ENCODE data around the gene MTA1. TPM values are rescaled to one million over a fixed set of nuclear protein-coding genes. Genes with fewer than 3 reads are reported as not detected.
A peak's percentile ranks its signal among the peaks of the same experiment; 100 is the strongest.

Gene MTA1
- 10 to 100 TPM; 28.4 to 98.9 (median 51.9) TPM for polyA plus RNA-seq
- long read RNA-seq, donor 1 = 0 reads
- long read RNA-seq, donor 2, partial matches to known transcripts = 0 of 3 reads
- long read RNA-seq, donor 2, other reads (novel, unspliced or antisense) = 0 of 3 reads
- long read RNA-seq, donor 3, partial matches to known transcripts = 7 of 13 reads
- long read RNA-seq, donor 3, other reads (novel, unspliced or antisense) = 0 of 13 reads
- long read RNA-seq, donor 4 = 0 reads
- long read RNA-seq, donor 5, partial matches to known transcripts = 0 of 5 reads
- long read RNA-seq, donor 5, other reads (novel, unspliced or antisense) = 0 of 5 reads
- long read RNA-seq, donor 6, partial matches to known transcripts = 5 of 7 reads
- long read RNA-seq, donor 6, other reads (novel, unspliced or antisense) = 0 of 7 reads
- long read RNA-seq, donor 7 = 0 reads
- long read RNA-seq, donor 8, partial matches to known transcripts = 0 of 3 reads
- long read RNA-seq, donor 8, other reads (novel, unspliced or antisense) = 0 of 3 reads
- long read RNA-seq, donor 9, partial matches to known transcripts = 0 of 2 reads
- long read RNA-seq, donor 9, other reads (novel, unspliced or antisense) = 0 of 2 reads
- long read RNA-seq, donor 10, transcript MTA1-212 (2 exons, 700 nt) = minor isoform, 5 of 21 reads
- long read RNA-seq, donor 10, transcript MTA1-211 (3 exons, 842 nt) = major isoform, 6 of 21 reads
- long read RNA-seq, donor 10, partial matches to known transcripts = 7 of 21 reads
- long read RNA-seq, donor 10, other reads (novel, unspliced or antisense) = 0 of 21 reads

DNA sequence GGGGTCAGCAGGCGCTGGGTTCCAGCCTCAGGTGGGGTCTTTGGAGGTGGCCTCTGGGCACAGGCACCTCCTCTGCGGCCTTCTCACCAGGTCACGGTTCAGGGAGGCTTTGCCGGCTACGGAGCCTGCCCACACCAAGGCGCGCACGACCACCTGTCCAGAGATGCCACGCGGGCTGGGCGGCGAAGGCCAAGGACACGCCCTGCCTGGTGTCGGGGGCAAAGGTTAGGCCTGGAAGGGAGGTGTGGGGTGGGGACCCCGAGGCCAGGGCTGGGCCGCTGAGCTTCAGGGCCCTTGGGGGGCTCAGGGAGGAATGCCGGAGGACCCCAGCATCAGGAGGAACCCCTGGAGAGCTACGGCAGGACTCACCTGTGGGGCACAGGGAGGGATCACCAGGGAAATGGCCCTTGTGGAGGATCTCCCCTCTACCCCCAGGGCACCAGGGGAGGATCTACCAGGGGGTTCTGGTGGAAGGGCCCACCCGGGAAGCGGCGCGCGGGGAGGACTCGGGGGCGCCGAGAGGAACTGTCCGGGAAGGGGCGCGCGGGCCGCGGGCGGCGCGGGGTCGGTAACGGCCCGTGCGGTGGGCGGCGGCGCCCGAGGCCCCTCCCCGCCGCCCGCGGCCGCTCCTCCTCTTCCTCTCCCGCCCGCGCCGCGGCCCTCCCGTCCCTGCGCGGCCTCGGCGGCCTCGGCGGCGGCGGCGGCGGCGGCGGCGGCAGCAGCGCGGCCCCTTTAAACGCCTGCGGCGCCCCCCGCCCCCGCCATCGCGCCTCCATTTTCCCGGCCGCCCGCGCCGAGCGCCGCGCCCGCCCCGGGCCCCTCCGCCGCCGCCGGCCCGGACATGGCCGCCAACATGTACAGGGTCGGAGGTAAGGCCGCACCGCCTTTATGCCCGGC lies at the start of gene MTA1:
Gene MTA1 (plus strand): TSS at position 633 of the 897 bp plus-strand sequence. CDS start 209 bp downstream, at position 842.
- DNase-seq (peak; percentile 56 to 65), FAIRE-seq (no peak)
- WGBS, 3 donors = 4% methylated on average over 33 to 96 of the region's 96 CpGs
- Histone ChIP-seq H3K27me3 (ENCODE audit: control insufficient read depth in 3 of 3, insufficient read depth in 3 of 3, low read length in 3 of 3) (peaks cover 0 to 2% (median 0%) of the 10 kb centered on the region in 3 donors), H3K27ac (ENCODE audit: low read depth in 1 of 3, low read length in 2 of 3) (peak within 1 kb of the TSS; percentile 42 to 65 (median 63)), H3K36me3 (ENCODE audit: control insufficient read depth in 3 of 3, insufficient read depth in 2 of 3, low read depth in 1 of 3, low read length in 3 of 3) (peaks cover 0 to 18% (median 0%) of the 10 kb centered on the region in 3 donors), H3K4me3 (ENCODE audit: low read depth in 1 of 3, low read length in 3 of 3) (peak within 1 kb of the TSS; percentile 71 to 91 (median 74)), H3K9me3 (ENCODE audit: control insufficient read depth in 2 of 2, insufficient read depth in 1 of 2, low read depth in 1 of 2, low read length in 1 of 2) (no peaks in the 10 kb centered on the region), H3K4me1 (ENCODE audit: control insufficient read depth in 3 of 3, insufficient read depth in 2 of 3, low read depth in 1 of 3, low read length in 2 of 3) (peaks cover 0 to 28% (median 0%) of the 10 kb centered on the region in 3 donors)

DNA sequence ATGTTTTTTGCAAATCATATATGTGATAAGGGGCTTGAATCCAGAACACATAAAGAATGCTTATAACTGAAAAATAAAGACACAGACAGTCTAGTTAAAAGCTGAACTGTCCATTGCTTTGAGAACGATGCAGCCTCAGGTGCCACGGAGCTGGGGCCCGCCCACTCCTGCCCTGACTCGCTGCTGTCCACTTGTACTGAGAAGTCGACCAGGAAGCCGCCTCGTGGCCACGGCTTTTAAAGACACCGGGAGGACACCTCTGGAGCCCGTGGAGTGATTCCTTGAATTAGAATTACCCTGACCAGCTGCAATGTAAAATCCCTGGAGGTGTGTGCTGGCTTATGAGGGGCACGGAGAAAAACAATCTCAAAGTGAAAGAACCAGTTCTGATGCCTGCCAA lies 45.2 kb upstream of the MTA1 start:
- no peaks in the 10 kb centered on the region for H3K9me3 ChIP-seq (ENCODE audit: control insufficient read depth in 2 of 2, insufficient read depth in 1 of 2, low read depth in 1 of 2, low read length in 1 of 2)
- H3K27ac ChIP-seq (ENCODE audit: low read depth in 1 of 3, low read length in 2 of 3) = no peak overlapping the region
- no peak for FAIRE-seq
- WGBS, 3 donors = 79 to 89% (median 85%) methylated on average over 11 of the region's 11 CpGs
- no peaks in the 10 kb centered on the region for H3K4me1 ChIP-seq (ENCODE audit: control insufficient read depth in 3 of 3, insufficient read depth in 2 of 3, low read depth in 1 of 3, low read length in 2 of 3)
- DNase-seq = no peak
- no peak overlapping the region for H3K4me3 ChIP-seq (ENCODE audit: low read depth in 1 of 3, low read length in 3 of 3)
- no peaks in the 10 kb centered on the region for H3K27me3 ChIP-seq (ENCODE audit: control insufficient read depth in 3 of 3, insufficient read depth in 3 of 3, low read length in 3 of 3)
- peaks cover 2 to 27% (median 4%) of the 10 kb centered on the region in 3 donors for H3K36me3 ChIP-seq (ENCODE audit: control insufficient read depth in 3 of 3, insufficient read depth in 2 of 3, low read depth in 1 of 3, low read length in 3 of 3)

DNA sequence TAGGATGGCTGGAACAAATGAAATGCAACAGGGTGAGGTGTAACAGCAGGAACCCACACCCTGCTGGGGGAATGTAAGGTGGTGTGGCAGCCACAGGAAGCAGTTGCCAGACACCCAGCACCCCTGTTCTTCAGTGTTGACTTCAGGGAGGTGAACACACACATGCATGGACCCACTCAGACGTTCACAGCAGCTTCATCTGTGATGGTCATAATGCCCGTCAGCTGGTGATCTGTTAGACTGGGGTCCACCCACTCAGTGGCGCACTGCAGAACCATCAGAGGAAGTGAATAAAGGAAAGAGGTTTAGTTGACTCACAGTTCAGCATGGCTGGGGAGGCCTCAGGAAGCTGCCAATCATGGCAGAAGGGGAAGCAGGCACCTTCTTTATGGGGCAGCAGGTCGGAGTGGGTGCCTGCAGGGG lies 44.0 kb upstream of the MTA1 start:
- Histone ChIP-seq H3K36me3 (ENCODE audit: control insufficient read depth in 3 of 3, insufficient read depth in 2 of 3, low read depth in 1 of 3, low read length in 3 of 3) (peaks cover 0 to 28% (median 0%) of the 10 kb centered on the region in 3 donors), H3K27me3 (ENCODE audit: control insufficient read depth in 3 of 3, insufficient read depth in 3 of 3, low read length in 3 of 3) (no peaks in the 10 kb centered on the region), H3K27ac (ENCODE audit: low read depth in 1 of 3, low read length in 2 of 3) (no peak overlapping the region), H3K9me3 (ENCODE audit: control insufficient read depth in 2 of 2, insufficient read depth in 1 of 2, low read depth in 1 of 2, low read length in 1 of 2) (no peaks in the 10 kb centered on the region), H3K4me3 (ENCODE audit: low read depth in 1 of 3, low read length in 3 of 3) (no peak overlapping the region), H3K4me1 (ENCODE audit: control insufficient read depth in 3 of 3, insufficient read depth in 2 of 3, low read depth in 1 of 3, low read length in 2 of 3) (no peaks in the 10 kb centered on the region)
- FAIRE-seq (no peak), DNase-seq (no peak)
- 51 to 79% (median 56%) methylated on average over 4 of the region's 4 CpGs for WGBS, 3 donors

DNA sequence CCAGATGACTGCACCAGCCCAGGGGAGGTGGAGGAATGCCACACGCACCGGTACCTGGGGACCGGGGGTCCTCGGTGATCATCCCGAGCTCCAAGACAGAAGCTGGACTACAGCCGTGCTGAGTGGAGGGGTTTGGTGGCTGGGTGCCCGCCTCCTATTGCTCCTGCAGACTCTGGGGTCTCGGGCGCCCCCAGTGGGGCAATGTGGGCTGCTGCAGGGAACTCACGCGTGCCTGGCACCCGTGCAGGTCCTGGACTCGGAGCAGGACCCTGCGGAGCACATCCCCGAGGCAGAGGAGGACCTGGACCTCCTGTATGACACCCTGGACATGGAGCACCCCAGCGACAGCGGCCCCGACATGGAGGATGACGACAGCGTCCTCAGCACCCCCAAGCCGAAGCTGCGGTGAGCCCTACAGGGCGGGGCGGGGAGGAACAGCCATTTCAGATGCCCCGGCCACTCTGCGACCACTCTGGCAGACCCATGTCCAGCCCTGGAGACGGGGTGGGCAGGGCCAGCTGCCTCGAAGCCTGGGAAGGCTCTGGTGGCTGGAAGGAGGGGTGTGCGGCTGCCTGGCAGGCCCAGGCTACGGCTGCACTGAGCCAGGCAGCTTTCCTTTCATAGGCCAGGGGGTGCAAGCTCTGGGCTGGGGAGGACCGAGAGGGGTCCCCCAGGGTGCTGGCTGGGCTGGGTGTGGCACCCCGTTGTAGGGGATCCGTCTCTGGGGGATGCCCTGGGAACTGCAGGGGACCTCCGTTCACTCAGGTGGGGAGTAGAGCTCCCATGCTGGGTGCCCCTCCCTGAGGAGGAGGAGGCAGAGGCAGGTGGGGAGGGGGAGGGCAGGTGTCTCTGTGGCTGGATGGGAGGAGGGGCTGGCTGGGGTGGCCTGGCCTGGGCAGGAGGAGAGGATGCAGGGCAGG lies 42.8 kb upstream of the MTA1 start:
- no peaks in the 10 kb centered on the region for H3K27me3 ChIP-seq (ENCODE audit: control insufficient read depth in 3 of 3, insufficient read depth in 3 of 3, low read length in 3 of 3)
- 88 to 93% (median 89%) methylated on average over 31 to 34 of the region's 34 CpGs for WGBS, 3 donors
- no peaks in the 10 kb centered on the region for H3K4me1 ChIP-seq (ENCODE audit: control insufficient read depth in 3 of 3, insufficient read depth in 2 of 3, low read depth in 1 of 3, low read length in 2 of 3)
- H3K9me3 ChIP-seq (ENCODE audit: control insufficient read depth in 2 of 2, insufficient read depth in 1 of 2, low read depth in 1 of 2, low read length in 1 of 2) = no peaks in the 10 kb centered on the region
- no peak overlapping the region for H3K4me3 ChIP-seq (ENCODE audit: low read depth in 1 of 3, low read length in 3 of 3)
- no peak for DNase-seq
- FAIRE-seq = no peak
- peaks cover 0 to 27% (median 0%) of the 10 kb centered on the region in 3 donors for H3K36me3 ChIP-seq (ENCODE audit: control insufficient read depth in 3 of 3, insufficient read depth in 2 of 3, low read depth in 1 of 3, low read length in 3 of 3)
- no peak overlapping the region for H3K27ac ChIP-seq (ENCODE audit: low read depth in 1 of 3, low read length in 2 of 3)

DNA sequence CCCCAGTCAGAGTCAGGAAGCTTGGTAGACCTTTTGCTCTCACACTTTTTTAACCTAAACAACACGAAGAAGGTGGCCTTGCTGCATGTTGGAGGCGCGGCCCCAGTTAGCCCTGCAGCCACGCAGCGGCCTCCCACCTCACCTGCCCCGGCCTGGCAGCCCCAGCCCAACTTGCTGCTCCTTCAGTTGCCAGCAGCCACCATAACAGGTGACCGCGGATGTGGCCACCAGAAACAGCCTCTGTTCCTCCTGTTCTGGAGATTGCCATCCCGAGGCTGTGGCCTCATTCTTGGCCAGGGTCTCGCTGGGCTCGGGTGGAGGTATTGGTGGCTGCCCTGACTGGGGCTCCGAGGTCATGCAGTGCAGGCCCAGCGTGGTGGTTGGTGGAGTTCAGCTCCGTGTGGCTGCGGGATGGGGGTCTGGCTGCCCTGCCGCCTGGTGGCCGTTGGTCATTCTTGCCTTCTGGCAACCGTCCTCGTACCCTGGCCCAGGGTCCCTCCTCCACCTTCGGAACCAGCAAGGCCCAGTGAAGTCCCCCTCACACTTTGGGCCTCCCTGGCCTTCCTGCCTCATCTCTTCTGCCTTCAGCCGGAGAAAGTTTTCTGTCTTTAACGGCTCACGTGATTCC lies 42.0 kb upstream of the MTA1 start:
- DNase-seq = no peak
- Histone ChIP-seq H3K27ac (ENCODE audit: low read depth in 1 of 3, low read length in 2 of 3) (no peak overlapping the region), H3K4me1 (ENCODE audit: control insufficient read depth in 3 of 3, insufficient read depth in 2 of 3, low read depth in 1 of 3, low read length in 2 of 3) (no peaks in the 10 kb centered on the region), H3K36me3 (ENCODE audit: control insufficient read depth in 3 of 3, insufficient read depth in 2 of 3, low read depth in 1 of 3, low read length in 3 of 3) (peaks cover 0 to 33% (median 0%) of the 10 kb centered on the region in 3 donors), H3K4me3 (ENCODE audit: low read depth in 1 of 3, low read length in 3 of 3) (no peak overlapping the region), H3K27me3 (ENCODE audit: control insufficient read depth in 3 of 3, insufficient read depth in 3 of 3, low read length in 3 of 3) (no peaks in the 10 kb centered on the region), H3K9me3 (ENCODE audit: control insufficient read depth in 2 of 2, insufficient read depth in 1 of 2, low read depth in 1 of 2, low read length in 1 of 2) (no peaks in the 10 kb centered on the region)
- 91 to 95% (median 93%) methylated on average over 21 to 23 of the region's 23 CpGs for WGBS, 3 donors
- no peak for FAIRE-seq

DNA sequence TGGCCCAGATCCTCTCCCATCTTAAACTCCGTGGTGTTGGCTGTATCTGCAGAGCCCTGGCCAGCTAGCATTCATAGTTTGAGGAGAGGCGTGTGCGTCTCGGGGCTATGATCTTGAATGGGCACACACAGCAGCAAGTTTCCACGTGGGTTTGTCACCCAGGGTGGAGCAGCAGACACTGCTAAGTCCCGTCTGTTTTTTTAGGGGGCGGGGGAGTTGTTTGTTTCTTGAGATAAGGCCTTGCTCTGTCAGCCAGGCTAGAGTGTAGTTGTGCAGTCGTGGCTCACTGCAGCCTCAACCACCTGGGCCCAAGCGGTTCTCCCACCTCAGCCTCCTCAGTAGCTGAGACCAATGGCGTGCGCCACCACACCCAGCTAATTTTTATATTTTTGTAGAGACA lies 41.4 kb upstream of the MTA1 start:
- 72 to 86% (median 75%) methylated on average over 11 of the region's 11 CpGs for WGBS, 3 donors
- FAIRE-seq = no peak
- Histone ChIP-seq H3K4me3 (ENCODE audit: low read depth in 1 of 3, low read length in 3 of 3) (no peak overlapping the region), H3K36me3 (ENCODE audit: control insufficient read depth in 3 of 3, insufficient read depth in 2 of 3, low read depth in 1 of 3, low read length in 3 of 3) (peaks cover 0 to 38% (median 0%) of the 10 kb centered on the region in 3 donors), H3K27ac (ENCODE audit: low read depth in 1 of 3, low read length in 2 of 3) (no peak overlapping the region), H3K9me3 (ENCODE audit: control insufficient read depth in 2 of 2, insufficient read depth in 1 of 2, low read depth in 1 of 2, low read length in 1 of 2) (no peaks in the 10 kb centered on the region), H3K27me3 (ENCODE audit: control insufficient read depth in 3 of 3, insufficient read depth in 3 of 3, low read length in 3 of 3) (no peaks in the 10 kb centered on the region), H3K4me1 (ENCODE audit: control insufficient read depth in 3 of 3, insufficient read depth in 2 of 3, low read depth in 1 of 3, low read length in 2 of 3) (no peaks in the 10 kb centered on the region)
- no peak for DNase-seq
